ENCODE results near the gene CCL19. TPM values are rescaled to one million over a fixed set of nuclear protein-coding genes. Genes with fewer than 3 reads are reported as not detected.
A peak's percentile ranks its signal among the peaks of the same experiment; 100 is the strongest.

Gene CCL19
- total RNA-seq, 6 experiments from 2014 or later = 0.77 to 6.5 (median 1.1) TPM

DNA sequence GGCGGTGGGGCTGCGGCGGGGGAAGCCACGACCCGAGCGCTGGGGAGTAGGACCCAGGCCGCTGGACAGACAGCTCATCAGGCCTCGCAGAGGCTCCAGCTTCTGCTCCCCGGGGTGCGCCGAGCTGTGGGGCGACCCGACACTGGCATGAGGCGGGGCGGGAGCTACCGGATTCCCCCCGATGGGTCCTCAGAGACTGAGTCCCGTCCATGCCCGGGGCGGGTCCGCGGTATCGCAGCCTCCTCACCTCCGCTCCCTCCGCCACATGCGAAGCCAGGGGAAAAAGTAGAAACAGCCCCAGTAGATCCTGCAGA is 26.1 kb downstream of the CCL19 start:
- H3K4me3 ChIP-seq = peak overlapping the region; percentile 71 to 85 (median 72)
- ATAC-seq = no peak
- 3% methylated on average over 7 of the region's 26 CpGs for WGBS (ENCODE audit: insufficient coverage, low coverage, low lambda C conversion rate, missing lambda C conversion rate)

DNA sequence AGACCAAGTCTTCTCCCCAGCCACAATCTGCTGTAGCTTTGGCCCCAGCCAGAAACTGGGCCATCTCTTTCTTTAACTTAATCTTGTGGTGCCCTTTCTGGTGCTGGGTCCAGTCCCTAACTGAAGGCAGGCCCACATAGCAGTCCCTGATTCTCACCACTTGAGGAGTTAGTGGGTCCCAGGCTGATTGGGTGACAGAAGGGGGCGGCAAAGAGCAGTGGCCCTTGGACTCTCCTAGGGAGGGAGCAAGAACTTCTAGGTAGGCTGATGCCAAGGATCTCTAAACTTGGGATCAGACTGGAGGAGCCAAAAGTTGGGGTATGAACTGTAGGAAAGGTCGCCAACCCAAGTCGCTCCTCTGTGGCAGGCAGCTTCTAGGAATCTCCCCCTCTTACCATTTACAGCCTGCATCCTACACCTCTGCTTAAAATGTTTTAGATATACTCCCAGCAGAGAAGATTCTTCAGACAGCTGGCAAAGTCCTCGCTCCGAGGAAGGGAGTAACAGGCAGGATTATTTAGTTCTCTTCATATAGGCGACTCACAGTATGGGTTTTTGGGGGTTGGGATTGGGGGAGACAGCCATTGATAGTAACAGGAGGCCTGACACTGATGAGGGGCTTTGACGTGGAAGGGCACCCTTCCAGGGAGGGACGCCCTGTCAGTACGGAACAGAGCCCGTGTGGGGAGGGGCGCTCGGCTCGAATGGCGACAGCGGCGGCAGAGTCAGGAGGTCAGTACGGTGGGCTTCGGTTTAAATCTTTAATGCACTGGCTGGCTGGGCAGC is 26.6 kb downstream of the CCL19 start:
- Histone ChIP-seq H3K9me3 (no peaks in the 10 kb centered on the region), H3K4me3 (peak overlapping the region; percentile 71 to 85 (median 72)), H3K27me3 (no peaks in the 10 kb centered on the region), H3K4me1 (peaks cover 0 to 11% (median 5%) of the 10 kb centered on the region in 4 donors), H3K36me3 (no peaks in the 10 kb centered on the region), H3K27ac (peak overlapping the region; percentile 74 to 93 (median 89))
- DNase-seq = peak; percentile 81 to 86 (median 83)
- intact Hi-C loops (cut with DNase I) = no loop called here
- peak; percentile 38 to 57 (median 55) for ATAC-seq
- WGBS (ENCODE audit: insufficient coverage, low coverage, low lambda C conversion rate, missing lambda C conversion rate) = 8% methylated on average over 7 of the region's 18 CpGs
- TF ChIP-seq, protein P1, sequence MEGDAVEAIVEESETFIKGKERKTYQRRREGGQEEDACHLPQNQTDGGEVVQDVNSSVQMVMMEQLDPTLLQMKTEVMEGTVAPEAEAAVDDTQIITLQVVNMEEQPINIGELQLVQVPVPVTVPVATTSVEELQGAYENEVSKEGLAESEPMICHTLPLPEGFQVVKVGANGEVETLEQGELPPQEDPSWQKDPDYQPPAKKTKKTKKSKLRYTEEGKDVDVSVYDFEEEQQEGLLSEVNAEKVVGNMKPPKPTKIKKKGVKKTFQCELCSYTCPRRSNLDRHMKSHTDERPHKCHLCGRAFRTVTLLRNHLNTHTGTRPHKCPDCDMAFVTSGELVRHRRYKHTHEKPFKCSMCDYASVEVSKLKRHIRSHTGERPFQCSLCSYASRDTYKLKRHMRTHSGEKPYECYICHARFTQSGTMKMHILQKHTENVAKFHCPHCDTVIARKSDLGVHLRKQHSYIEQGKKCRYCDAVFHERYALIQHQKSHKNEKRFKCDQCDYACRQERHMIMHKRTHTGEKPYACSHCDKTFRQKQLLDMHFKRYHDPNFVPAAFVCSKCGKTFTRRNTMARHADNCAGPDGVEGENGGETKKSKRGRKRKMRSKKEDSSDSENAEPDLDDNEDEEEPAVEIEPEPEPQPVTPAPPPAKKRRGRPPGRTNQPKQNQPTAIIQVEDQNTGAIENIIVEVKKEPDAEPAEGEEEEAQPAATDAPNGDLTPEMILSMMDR (IDR thresholded peaks at IDR 0.05) = peak; percentile 57 to 88 (median 82)
- no peak for TF ChIP-seq POLR2A (IDR thresholded peaks at IDR 0.05)

More for the DNA sequence above, 26.1 kb downstream of the CCL19 start:
- Histone ChIP-seq H3K27ac (peak overlapping the region; percentile 74 to 93 (median 89)), H3K27me3 (no peaks in the 10 kb centered on the region), H3K36me3 (no peaks in the 10 kb centered on the region), H3K4me1 (peaks cover 0 to 11% (median 5%) of the 10 kb centered on the region in 4 donors), H3K9me3 (no peaks in the 10 kb centered on the region)
- intact Hi-C loops (cut with DNase I) = no loop called here
- DNase-seq = no peak
- TF ChIP-seq, protein P1 (IDR thresholded peaks at IDR 0.05) = no peak
- TF ChIP-seq POLR2A (IDR thresholded peaks at IDR 0.05) = no peak

DNA sequence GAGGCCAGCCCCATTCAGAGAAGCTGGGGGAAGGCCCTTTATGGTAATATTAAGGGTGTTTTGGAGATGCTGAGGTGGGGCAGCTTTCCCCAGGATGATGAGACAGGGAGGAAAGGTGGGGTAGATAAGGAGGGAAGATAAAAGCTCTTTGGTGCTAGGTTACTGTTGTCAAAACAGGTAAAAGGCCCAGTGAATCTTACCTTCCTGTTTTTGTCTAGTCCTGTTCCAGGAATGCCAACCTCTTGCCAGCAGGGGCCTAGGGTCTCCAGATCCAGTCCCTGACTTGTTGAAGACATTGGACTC is 27.8 kb downstream of the CCL19 start:
- no peak overlapping the region for H3K27ac ChIP-seq
- ATAC-seq = no peak
- H3K27me3 ChIP-seq = no peaks in the 10 kb centered on the region
- DNase-seq = no peak
- no peaks in the 10 kb centered on the region for H3K9me3 ChIP-seq
- no peak overlapping the region for H3K4me3 ChIP-seq
- TF ChIP-seq POLR2A (IDR thresholded peaks at IDR 0.05) = no peak
- TF ChIP-seq, protein P1 (IDR thresholded peaks at IDR 0.05) = no peak
- no peaks in the 10 kb centered on the region for H3K36me3 ChIP-seq
- intact Hi-C loops (cut with DNase I) = no loop called here
- peaks cover 0 to 11% (median 5%) of the 10 kb centered on the region in 4 donors for H3K4me1 ChIP-seq

DNA sequence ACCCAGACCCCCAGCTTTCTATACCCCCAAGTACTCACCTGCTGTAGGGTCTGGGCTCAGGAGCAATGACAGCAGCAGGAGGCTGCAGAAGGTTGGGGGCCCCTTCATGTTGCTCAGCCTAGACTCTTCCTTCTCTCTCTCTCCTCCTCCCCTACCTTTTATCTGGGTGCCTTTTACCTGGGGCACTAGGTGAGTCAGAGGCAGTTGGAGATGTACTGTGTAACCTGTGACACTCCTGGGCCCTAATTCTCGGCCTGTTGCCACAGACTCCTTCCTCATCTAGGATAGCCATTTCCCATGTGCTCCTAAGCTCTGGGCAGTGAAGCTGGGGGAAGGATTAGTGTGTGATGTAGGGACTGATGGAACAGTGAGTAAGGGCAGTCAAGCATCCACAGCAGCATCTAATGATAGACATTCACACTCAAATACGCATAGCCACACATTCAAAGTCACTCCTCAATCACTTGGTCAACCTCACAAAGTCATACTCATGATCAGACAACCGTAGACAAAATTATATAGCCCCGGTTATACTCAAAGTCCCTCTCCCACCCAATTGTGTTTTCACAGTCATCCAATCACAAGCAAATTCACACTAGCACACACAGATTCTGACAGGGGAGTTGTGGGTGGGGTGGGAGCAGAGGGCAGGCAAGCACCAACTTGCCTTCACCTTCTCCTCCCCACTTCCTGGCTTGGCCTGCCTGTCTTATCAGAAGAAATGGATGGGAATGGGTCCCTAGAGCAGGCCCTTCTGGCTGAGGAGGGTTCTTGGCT is 28.4 kb downstream of the CCL19 start, which contains the start of gene CCL27:
Gene CCL27, minus strand, starts transcription at position 132 of the 777 bp plus-strand sequence. Its CDS starts 24 bp downstream, at position 108.
- intact Hi-C loops (cut with DNase I) = no loop called here
- no peaks in the 10 kb centered on the region for H3K9me3 ChIP-seq
- WGBS (ENCODE audit: insufficient coverage, low coverage, low lambda C conversion rate, missing lambda C conversion rate) = 89% methylated on average over 4 of the region's 4 CpGs

More for the DNA sequence above, 28.4 kb downstream of the CCL19 start, which contains the start of gene CCL27:
- ATAC-seq (no peak), DNase-seq (no peak)
- Histone ChIP-seq H3K36me3 (no peaks in the 10 kb centered on the region), H3K4me1 (peaks cover 0 to 11% (median 5%) of the 10 kb centered on the region in 4 donors), H3K27me3 (no peaks in the 10 kb centered on the region), H3K4me3 (no peak within 1 kb of the TSS), H3K27ac (no peak within 1 kb of the TSS)
- no peak for TF ChIP-seq POLR2A (IDR thresholded peaks at IDR 0.05)
- TF ChIP-seq, protein P1 (IDR thresholded peaks at IDR 0.05) = no peak

Data from right lobe of liver (tissue), 6 donors.